HepG2 (cell line): ENCODE results near the gene RBBP8. TPM values are rescaled to one million over a fixed set of nuclear protein-coding genes. Genes with fewer than 3 reads are reported as not detected.

Source experiments
- CEBPG ChIP-seq: IDR thresholded peaks from 2 replicates; pipeline ENCODE4 v1.6.1; 2016
- HNRNPH1 ChIP-seq: fragments of 200-400 bp; formaldehyde crosslinking; optimal IDR thresholded peaks from 2 replicates; pipeline ENCODE3; 2017; ENCODE audit warnings: mild to moderate bottlenecking, low read depth, low read length
- IKZF5 ChIP-seq: IDR thresholded peaks from 2 replicates; pipeline ENCODE4 v1.6.1; 2018; ENCODE audit warnings: missing genetic modification reagents, mild to moderate bottlenecking, missing compliant biosample characterization
- MXD4 ChIP-seq: IDR thresholded peaks from 2 replicates; pipeline ENCODE4 v1.6.1; 2016; ENCODE audit warnings: mild to moderate bottlenecking, missing biosample characterization, missing genetic modification reagents
- NPAS2 ChIP-seq: sonication (generic); formaldehyde crosslinking; IDR thresholded peaks from 2 replicates; pipeline ENCODE4 v1.8.0; 2022; ENCODE audit warnings: mild to moderate bottlenecking, missing genetic modification reagents, borderline replicate concordance
- NR0B2 ChIP-seq: sonication (generic); formaldehyde crosslinking; IDR thresholded peaks from 2 replicates; pipeline ENCODE4 v1.4.0; 2020; ENCODE audit warnings: mild to moderate bottlenecking, missing genetic modification reagents
- NR1H2 ChIP-seq: sonication (generic); formaldehyde crosslinking; IDR thresholded peaks from 2 replicates; pipeline ENCODE4 v1.8.1; 2022; ENCODE audit warnings: low read depth, missing genetic modification reagents, borderline replicate concordance
- NR2C2 ChIP-seq: sonication (generic); formaldehyde crosslinking; IDR thresholded peaks from 2 replicates; pipeline ENCODE4 v1.4.0; 2020; ENCODE audit warnings: missing genetic modification reagents, mild to moderate bottlenecking, moderate library complexity, borderline replicate concordance
- SIN3A ChIP-seq: IDR thresholded peaks from 2 replicates; pipeline ENCODE4 v1.6.1; 2011; ENCODE audit warnings: low read depth, mild to moderate bottlenecking, control low read depth, low read length, borderline replicate concordance
- SIX1 ChIP-seq: sonication (generic); formaldehyde crosslinking; IDR thresholded peaks from 2 replicates; pipeline ENCODE4 v1.4.0; 2020; ENCODE audit warnings: missing genetic modification reagents, borderline replicate concordance
- SMARCE1 ChIP-seq: fragments of 450-650 bp; IDR thresholded peaks from 2 replicates; pipeline ENCODE4 v1.6.1; 2017; ENCODE audit warnings: borderline replicate concordance
- TBX3 ChIP-seq: fragments of 450-650 bp; IDR thresholded peaks from 2 replicates; pipeline ENCODE4 v1.6.1; 2017; ENCODE audit warnings: antibody characterized with exemption, mild to moderate bottlenecking, inconsistent platforms, borderline replicate concordance
- TFE3 ChIP-seq: IDR thresholded peaks from 2 replicates; pipeline ENCODE4 v1.6.1; 2016
- ZBTB49 ChIP-seq: sonication (generic); formaldehyde crosslinking; IDR thresholded peaks from 2 replicates; pipeline ENCODE4 v1.4.0; 2020; ENCODE audit warnings: missing genetic modification reagents, borderline replicate concordance
- ZNF260 ChIP-seq: sonication (generic); formaldehyde crosslinking; IDR thresholded peaks from 2 replicates; pipeline ENCODE4 v1.4.0; 2020; ENCODE audit warnings: missing genetic modification reagents, low read depth, mild to moderate bottlenecking, borderline replicate concordance
- ZNF329 ChIP-seq: sonication (generic); formaldehyde crosslinking; IDR thresholded peaks from 2 replicates; pipeline ENCODE4 v1.9.0; 2021; ENCODE audit warnings: low read depth, mild to moderate bottlenecking, missing genetic modification reagents
- ZNF468 ChIP-seq: sonication (generic); formaldehyde crosslinking; IDR thresholded peaks from 2 replicates; pipeline ENCODE4 v1.8.0; 2022; ENCODE audit warnings: mild to moderate bottlenecking, moderate library complexity, missing genetic modification reagents
- ZNF614 ChIP-seq: IDR thresholded peaks from 2 replicates; pipeline ENCODE4 v1.6.1; 2018; ENCODE audit warnings: missing biosample characterization, missing genetic modification reagents, inconsistent platforms, borderline replicate concordance
- ZNF749 ChIP-seq: sonication (generic); formaldehyde crosslinking; IDR thresholded peaks from 2 replicates; pipeline ENCODE4 v1.8.0; 2022; ENCODE audit warnings: mild to moderate bottlenecking, missing genetic modification reagents, moderate library complexity, borderline replicate concordance
- polyA plus RNA-seq, 8 experiments: library from polyadenylated mRNA; depleted of rRNA in 3 of 8; stranded (reverse) in 7 of 8; unstranded in 1 of 8; fragments of >200 nt; fragmentation: Illumina TruSeq in 4 of 8; extraction: Trizol in 4 of 8; gene quantifications; 2 replicates each; pipeline versions ENCODE4 v1.2.1 to v1.2.3, GENCODE V29; 2011 to 2016; ENCODE audit warnings: low read depth in 4 of 8, missing spikeins in 1 of 8, mixed read lengths in 1 of 8; ENCODE audit not compliant: insufficient read depth in 1 of 8
- total RNA-seq, 5 experiments: library from RNA; depleted of rRNA; stranded (reverse); fragments of >200 nt; fragmentation: Illumina TruSeq; extraction: Trizol; gene quantifications; 2 replicates each; pipeline ENCODE4 v1.2.3, GENCODE V29; 2016; ENCODE audit warnings: low read depth in 1 of 5
- TF ChIP-seq, protein P1 (sequence below): sonication (generic); formaldehyde crosslinking; IDR thresholded peaks from 2 replicates; pipeline ENCODE4 v1.5.0; 2020; ENCODE audit warnings: mild to moderate bottlenecking, missing genetic modification reagents

Gene RBBP8
- total and polyA plus RNA-seq, 2 of the 13 experiments (the other 11 are each of a cell fraction or from before 2014, with no cell fraction given), result 14.2 to 47.4 TPM

DNA sequence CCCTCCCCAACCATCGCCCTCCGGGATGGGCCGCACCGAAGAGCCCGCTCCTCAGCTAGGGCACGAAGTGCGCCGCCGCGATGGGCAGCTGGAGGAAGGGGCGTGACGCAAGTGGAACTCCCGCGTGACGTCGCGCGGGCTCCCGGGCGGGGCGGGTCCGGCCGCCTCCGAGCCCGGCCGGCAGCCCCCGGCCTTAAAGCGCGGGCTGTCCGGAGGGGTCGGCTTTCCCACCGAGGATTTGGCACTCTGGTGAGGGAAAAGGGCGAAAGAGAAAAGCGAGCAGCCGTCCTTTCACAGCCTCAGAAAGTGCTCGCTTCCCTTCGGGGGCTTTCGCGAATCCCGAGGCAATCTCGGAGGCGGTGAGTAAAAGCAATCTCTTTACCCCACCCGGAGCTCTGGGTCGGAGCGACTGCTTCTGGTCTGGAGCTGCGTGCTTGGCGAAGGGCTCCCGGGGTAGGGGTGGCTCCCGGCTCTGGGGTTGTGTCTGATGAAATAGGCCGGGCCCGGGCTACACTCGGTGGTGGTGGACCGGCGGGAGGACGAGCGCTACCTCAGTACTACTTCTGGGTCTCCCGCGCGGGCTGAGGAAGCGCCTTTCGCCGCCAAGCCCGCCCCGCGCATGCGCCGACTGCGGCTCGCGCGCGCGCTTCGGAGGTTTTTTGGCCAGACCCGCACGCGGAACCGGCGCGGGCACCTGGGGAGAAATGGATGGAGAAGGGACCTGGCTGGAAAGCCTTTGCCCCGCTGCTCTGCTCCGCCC is at the start of gene RBBP8 (continued):
- TF ChIP-seq, protein P1, sequence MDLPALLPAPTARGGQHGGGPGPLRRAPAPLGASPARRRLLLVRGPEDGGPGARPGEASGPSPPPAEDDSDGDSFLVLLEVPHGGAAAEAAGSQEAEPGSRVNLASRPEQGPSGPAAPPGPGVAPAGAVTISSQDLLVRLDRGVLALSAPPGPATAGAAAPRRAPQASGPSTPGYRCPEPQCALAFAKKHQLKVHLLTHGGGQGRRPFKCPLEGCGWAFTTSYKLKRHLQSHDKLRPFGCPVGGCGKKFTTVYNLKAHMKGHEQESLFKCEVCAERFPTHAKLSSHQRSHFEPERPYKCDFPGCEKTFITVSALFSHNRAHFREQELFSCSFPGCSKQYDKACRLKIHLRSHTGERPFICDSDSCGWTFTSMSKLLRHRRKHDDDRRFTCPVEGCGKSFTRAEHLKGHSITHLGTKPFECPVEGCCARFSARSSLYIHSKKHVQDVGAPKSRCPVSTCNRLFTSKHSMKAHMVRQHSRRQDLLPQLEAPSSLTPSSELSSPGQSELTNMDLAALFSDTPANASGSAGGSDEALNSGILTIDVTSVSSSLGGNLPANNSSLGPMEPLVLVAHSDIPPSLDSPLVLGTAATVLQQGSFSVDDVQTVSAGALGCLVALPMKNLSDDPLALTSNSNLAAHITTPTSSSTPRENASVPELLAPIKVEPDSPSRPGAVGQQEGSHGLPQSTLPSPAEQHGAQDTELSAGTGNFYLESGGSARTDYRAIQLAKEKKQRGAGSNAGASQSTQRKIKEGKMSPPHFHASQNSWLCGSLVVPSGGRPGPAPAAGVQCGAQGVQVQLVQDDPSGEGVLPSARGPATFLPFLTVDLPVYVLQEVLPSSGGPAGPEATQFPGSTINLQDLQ (CRISPR knock-in tag), result no peak
- TF ChIP-seq IKZF5 (CRISPR knock-in tag) (peak; percentile 53; the same call in 1 of the 2 replicates), NR0B2 (CRISPR knock-in tag) (peak; percentile 80; the same call in 1 of the 2 replicates), MXD4 (CRISPR knock-in tag) (0 out of 2 replicates have a peak, but pooled peaks have one; percentile 29), SIX1 (CRISPR knock-in tag) (no peak), TFE3 (CRISPR knock-in tag) (peak; percentile 63; the same call in 1 of the 2 replicates), ZNF260 (CRISPR knock-in tag) (no peak), ZNF329 (CRISPR knock-in tag) (0 out of 2 replicates have a peak, but pooled peaks have one; percentile 15), SIN3A (peak; percentile 45; the same call in 1 of the 2 replicates), SMARCE1 (no peak), CEBPG (CRISPR knock-in tag) (peak; percentile 69), HNRNPH1 (no peak), ZNF614 (CRISPR knock-in tag) (peak; percentile 19; the same call in 1 of the 2 replicates), ZBTB49 (CRISPR knock-in tag) (no peak; the same call in 1 of the 2 replicates), NPAS2 (CRISPR knock-in tag) (no peak), ZNF749 (CRISPR knock-in tag) (peak; percentile 63; the same call in 1 of the 2 replicates), ZNF468 (CRISPR knock-in tag) (0 out of 2 replicates have a peak, but pooled peaks have one; percentile 55), NR1H2 (CRISPR knock-in tag) (no peak), NR2C2 (CRISPR knock-in tag) (no peak; the same call in 1 of the 2 replicates), TBX3 (no peak)
